Fibroblast of skin of back (primary cell): ENCODE measurements around the gene PCK1.

Experiments
- DNase-seq: peaks from one replicate; pipeline ENCODE4 v3.0.0-alpha.2; 2013

The PCK1 gene

DNA sequence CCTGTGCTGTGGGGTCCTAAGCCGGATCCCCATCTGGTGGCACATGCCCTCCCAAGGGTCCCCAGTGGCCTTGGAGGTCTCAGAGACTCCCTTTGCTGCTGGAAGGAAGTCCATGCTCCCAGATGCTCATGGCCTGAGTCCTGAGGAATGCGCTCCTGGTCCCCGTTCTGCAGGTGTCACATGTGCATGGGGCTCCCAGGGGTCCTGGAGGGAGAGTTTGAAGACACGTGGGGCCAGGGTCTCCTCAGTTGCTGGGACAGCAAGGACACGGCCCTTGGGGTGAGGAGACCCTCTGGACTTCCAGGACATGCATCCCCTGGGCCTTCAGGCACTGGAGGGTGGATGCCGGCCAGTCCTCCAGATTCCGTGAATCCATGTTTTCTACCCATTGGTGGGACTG, 47.6 kb downstream of the PCK1 start:
- DNase-seq, result no peak

DNA sequence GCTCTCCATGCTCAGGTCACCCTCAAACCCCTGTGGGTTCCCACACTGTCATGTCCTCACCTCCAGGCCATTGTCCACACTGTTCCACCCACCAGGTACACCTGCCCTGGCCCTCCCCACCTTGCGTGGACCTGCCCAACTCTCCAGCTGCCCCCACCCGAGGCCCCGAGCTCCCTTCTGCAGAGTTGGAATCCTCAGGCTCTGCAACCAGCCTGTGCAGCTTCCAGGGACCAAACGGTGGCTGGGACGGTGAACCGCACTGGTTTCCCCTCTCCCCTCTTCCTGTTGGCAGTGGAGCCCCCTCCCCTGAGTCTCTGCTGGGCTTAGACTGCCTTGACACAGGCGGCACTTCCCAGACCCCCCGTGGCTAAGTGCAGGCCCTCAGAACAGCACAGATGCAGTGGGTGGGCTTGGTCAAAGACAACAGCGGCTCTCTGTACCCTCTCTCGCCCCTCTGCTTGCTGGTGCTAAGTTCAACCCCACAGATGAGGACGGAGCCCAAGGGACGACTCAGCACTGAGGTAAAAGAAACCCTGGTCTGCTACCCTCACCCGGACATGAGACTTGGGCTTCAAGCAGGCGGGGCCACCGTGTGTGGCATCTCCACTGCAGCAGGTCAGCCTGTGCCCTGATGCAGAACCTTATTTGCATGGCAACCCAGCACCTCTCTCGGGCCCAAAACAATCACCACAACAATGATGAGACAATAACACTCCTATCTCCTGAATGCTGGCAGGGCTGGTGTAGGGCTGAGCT, 48.4 kb downstream of the PCK1 start:
- DNase-seq, result no peak

DNA sequence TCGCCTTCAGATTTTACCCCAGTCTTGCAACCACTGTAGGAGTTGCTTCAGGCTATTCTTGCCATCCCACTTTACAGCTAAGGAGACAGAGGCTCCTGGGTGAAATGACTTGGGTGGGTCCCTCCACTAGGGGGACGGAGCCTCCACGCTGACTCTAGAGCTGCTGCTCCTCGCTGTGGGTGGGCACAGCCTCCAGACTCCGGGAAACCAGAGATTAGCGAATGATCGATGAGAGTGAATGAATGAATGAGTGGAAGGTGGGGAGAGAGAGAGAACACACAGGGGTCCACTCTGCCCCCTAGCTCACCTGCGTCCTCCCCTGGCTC, 48.9 kb downstream of the PCK1 start:
- no peak for DNase-seq

DNA sequence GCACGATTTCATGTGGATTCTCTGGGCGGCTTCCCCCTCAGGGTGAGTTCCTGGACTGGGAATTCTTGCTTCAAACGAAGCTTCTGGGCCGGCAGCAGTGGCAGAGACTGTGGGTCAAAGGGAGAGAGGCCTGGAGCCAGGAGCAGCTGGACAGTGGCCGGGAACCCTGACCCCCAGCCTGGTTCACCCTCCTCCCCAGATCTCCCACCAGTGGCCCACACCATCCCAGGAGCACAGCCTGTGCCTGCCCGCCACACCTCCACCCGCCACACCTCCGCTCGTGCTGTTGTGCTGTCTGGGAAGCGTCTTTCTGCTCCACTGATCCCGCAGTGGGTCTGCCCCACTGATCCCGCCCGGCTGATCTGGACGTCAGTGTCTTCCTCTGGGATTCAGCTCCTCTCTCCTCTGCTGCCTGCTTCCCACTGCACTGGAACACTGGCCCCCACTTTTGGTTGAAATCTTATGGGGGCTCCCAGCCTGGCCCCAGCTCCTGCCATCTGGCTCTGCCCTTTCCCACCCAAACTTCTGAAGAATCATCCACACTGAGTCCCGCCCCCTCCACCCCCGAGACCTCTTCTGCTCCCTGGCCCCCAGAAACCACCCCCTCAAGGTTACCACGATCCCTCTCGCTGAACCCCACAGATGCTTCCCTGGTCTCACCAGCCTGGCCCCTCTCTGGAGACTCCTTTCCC, 49.5 kb downstream of the PCK1 start:
- no peak for DNase-seq

DNA sequence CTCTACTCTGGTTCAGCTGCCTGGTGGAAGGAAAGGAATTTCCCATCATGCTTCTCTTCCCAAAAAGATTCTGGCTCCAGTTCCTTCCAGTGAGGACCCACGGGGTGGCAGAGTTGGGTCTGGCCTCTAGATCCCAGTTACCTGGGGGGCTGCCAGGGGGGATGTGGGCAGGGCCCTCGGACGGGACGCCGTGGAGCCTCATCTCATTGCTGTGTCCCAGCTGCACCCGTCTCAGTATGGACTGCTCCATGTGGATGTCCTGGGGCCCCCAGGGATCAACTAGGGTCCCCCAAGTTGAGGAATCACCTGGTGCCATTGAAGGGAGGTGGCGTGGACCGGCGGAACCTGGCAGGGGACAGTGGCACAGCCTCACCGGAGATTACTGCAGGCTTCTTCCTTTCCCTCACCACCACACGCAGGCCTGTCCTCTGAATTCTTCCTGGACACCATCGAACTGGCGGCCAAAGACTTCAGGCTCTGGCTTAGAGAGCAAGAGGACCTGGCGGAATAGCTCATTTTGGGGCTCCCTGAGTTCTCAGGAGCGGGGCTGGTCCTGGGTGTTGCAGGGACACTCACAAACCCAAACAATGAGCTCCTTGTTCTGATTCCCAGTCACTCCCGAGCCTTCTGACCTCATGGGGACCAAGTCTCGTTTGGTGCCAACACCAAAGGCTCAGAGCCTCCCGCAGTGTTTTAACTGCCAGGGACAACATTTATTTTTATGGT, 50.8 kb downstream of the PCK1 start:
- DNase-seq, result no peak

DNA sequence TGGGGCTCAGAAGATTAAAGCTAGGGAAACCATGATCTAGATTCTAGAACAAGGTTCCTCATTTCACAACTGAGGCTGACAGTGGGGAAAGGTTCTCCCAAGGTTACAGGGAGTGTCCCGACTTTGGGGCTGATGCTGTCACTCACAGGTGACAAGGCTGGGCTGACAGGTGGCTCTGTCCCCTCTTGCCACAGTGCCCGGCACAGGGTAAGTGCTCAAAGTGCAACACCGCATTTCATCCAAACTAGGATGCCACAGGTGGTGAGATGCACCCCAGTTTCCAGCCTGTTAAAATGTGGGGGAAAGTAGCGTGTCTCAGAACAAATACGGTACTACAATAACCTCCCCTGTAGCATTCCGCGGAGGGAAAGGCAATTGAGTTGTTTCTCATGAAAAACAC, 51.5 kb downstream of the PCK1 start:
- no peak for DNase-seq

DNA sequence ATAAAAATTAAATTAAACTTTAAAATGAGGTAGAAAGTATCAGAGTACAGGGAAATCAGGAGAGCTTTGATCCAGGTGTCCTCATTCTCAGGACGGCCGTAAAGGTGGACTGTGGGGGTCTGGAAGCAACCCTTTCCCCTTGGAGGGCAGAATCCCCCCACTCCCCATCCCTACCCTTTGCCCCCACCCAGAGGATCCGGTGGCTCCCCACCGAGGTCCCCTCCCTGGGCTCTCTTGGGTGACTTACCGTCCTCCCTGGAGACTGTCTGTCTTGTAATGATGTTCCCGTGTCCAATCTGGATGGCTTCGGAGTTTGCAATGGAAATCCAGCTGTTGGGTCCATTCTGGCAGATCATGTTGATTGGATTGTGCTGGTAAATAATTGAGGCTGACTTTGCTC, 52.0 kb downstream of the PCK1 start:
- no peak for DNase-seq

DNA sequence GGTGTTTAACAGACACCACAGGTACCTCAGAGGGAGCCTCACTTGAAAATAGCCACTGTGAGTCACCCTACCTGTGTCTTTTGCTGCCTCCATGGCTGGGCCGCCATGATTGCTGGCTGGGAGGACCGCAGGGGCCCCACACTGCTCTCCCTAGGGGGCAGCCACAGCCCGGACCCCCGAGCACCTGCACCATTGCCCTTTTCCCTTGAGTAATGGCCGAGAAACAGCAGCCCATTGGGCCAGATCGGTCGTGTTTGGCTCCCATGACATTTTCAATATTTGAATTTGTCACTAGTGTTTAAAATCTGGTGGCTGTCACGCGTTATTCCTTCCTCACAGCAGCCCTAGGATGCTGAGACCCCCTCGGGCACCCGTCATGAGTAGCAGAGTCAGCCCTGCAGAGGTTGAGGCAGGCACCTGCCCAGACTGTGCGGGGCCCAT, 52.6 kb downstream of the PCK1 start:
- DNase-seq, result no peak

DNA sequence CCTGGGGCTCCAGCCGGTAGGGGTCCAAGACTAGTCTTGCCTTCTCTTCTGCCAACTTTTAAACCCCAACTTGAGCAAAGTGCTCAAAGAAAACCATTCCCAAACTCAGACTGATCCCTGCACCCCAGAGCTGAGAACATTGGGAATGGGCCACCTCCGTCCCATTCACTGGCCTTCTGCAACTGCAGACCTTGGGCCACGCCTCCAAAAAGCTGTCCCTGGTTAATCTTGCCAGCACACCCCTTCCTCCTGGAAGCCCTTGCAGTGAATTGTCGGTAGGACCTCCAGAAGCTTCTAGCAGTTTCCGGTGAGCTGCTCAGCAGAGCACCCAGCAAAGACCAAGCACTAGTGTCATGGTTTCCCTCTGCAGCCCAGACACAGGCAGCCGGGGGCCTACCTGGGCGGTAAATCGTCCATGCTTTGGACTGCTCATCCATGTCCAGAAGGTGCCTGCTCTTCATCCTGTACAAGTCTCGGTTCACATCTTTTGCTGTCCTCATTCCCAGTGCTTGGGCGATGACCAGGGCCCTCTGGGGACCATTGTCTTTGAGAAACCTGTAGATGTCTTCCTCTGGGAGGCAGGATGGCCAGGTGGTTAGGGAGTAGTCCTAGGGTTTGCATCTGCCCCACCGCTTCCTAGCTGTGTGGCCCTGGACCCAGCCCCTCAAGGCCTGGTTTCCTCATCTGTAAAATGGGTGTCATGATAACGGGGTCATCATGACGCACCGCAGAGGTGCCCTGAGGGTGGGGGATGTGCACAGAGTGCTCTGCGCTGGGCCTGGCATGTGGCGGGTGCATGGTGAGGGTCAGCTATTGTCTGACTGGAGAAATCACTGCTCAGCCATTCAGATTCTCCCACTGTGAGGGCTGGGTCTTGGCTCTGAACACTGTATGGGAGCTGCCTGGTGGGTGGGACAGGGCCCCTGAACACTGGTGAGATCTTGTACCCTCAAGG, 53.9 kb downstream of the PCK1 start:
- DNase-seq, result no peak

DNA sequence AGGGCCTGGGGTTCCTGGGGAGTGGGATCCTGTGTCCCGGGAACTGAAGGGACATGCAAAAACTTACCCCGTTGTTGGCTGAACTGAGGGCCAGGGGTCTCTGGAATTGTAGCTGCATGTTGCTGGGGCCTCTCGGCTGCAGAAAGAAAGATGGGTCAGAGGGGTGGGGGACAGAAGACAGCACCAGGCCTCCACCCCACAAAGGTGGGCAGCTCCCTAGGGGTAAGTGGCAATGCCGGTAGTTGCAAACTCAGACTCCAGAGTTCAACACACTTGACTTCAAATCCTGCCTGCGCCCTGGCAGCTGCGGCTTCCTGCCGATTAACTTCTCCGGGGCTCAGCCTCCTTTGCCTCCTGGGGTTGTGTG, 54.5 kb downstream of the PCK1 start:
- no peak for DNase-seq

DNA sequence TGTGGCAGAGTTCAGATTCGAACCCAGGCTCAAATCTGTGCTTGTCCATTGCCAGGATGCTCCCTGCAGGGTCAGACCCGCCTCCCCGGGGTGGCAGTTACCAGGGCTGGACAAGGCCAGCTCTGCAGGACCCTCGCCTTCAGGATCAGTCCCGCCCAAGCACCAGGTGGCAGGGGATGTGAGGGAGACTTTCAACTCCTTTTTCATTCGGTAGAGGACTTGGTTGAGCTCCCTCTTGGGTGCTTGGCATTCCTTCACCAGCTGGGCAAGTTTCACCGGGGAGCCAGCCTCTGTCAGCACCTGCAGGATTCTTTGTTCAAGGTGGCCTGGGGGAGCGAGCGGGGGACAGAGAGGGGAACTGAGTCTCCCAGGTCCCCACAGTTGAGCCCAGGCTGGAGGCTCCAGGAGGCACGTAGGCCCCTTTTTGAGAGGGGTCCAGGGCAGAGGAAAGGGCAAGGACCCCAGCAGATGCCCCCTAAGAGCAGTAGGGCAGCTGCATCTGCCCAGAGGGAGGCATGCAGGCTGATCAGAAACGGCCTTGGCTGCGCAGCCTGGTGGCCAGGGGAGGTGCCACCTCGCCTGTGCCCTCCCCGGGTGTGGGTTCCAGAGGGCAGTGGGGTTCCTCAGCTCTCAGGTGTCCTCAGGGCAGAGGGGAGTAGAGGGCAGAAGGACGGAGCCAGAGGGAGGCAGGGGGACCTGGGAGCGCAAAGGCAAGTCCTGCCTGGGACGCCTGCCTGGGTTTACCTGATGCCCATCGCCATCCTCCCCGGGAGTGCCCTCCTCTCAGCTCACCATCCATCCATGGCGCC, 55.4 kb downstream of the PCK1 start:
- DNase-seq, result no peak

DNA sequence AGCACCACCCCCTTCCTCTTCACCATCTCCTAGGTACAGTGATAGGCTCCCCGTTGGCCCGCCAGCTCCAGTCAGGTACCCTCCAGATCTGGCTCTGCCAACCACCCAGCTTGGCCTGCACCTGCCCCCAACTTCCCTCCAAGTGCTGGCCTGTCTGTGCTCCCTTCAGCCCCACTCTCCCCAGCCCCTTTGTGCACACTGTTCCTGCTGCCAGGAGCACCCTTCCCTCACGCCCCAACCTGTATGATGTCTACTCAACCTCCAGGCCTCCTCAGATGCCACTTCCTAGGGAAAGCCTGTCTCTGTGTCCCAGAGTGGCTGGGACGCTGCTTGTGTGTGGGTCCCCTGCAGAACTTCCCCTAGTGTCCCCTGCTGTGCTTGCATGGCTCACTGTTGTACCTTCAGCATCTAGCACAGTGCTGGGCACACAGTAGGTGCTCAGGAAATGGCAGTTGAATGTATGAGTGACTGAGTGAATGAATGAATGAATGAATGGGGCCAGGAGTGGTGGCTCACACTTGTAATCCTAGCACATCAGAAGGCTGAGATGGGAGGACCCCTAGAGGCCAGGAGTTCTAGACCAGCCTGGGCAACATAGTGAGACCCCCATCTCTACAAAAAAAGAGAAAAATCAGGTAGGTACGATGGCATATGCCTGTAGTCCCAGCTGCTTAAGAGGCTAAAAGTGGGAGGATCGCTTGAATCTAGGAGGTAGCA, 56.3 kb downstream of the PCK1 start:
- DNase-seq, result no peak
